Smooth muscle cell (in vitro differentiated cells): ENCODE measurements around the gene ASF1B. TPM values are rescaled to one million over a fixed set of nuclear protein-coding genes. Genes with fewer than 3 reads are reported as not detected.
"Not testable (repeated sequence)": the region's sequence is repeated elsewhere in the genome, so short reads cannot be mapped to it uniquely, and the experiment has no call there.

ENCODE experiments used
- DNase-seq: peaks from one replicate; lab custom pipeline; 2025; ENCODE audit not compliant: unreplicated experiment; lab: John Stamatoyannopoulos, UW
- H2AFZ ChIP-seq: fragments of 200-600 bp; sonication (generic); 2 replicates; pipeline ENCODE4 v1.6.0; 2016; ENCODE audit warnings: antibody characterized with exemption, low read depth, mild to moderate bottlenecking
- H3F3A ChIP-seq: fragments of 200-600 bp; sonication (generic); 2 replicates; pipeline ENCODE4 v1.6.0; 2017; ENCODE audit warnings: antibody characterized with exemption, low read depth
- H3K27ac ChIP-seq: fragments of 200-600 bp; sonication (generic); 2 replicates; pipeline ENCODE4 v1.5.1; 2016; ENCODE audit warnings: low read depth, mild to moderate bottlenecking
- H3K27me3 ChIP-seq: fragments of 200-600 bp; sonication (generic); 2 replicates; pipeline ENCODE4 v1.6.1; 2016; ENCODE audit warnings: low read depth, mild to moderate bottlenecking
- H3K36me3 ChIP-seq: fragments of 200-600 bp; sonication (generic); 2 replicates; pipeline ENCODE4 v1.5.1; 2016; ENCODE audit warnings: low read depth
- H3K4me1 ChIP-seq: fragments of 200-600 bp; sonication (generic); 2 replicates; pipeline ENCODE4 v1.5.1; 2016; ENCODE audit warnings: low read depth
- H3K4me2 ChIP-seq: fragments of 200-600 bp; sonication (generic); 2 replicates; pipeline ENCODE4 v1.6.0; 2016; ENCODE audit warnings: mild to moderate bottlenecking
- H3K4me3 ChIP-seq: fragments of 200-600 bp; sonication (generic); 2 replicates; pipeline ENCODE4 v1.5.1; 2016; ENCODE audit warnings: mild to moderate bottlenecking
- H3K79me2 ChIP-seq: fragments of 200-600 bp; sonication (generic); 2 replicates; pipeline ENCODE4 v1.6.0; 2016; ENCODE audit warnings: low read depth, mild to moderate bottlenecking
- H3K9ac ChIP-seq: fragments of 200-600 bp; sonication (generic); 2 replicates; pipeline ENCODE4 v1.6.0; 2016; ENCODE audit warnings: low read depth
- H3K9me3 ChIP-seq: fragments of 200-600 bp; sonication (generic); replicated peaks from 2 replicates; pipeline ENCODE4 v1.5.1; 2016; ENCODE audit warnings: low read depth
- H4K20me1 ChIP-seq: fragments of 200-600 bp; sonication (generic); 2 replicates; pipeline ENCODE4 v1.6.0; 2016; ENCODE audit warnings: low read depth
- CTCF ChIP-seq: fragments of 200-600 bp; sonication (generic); IDR thresholded peaks from 2 replicates; pipeline ENCODE4 v1.5.1; 2017; ENCODE audit warnings: borderline replicate concordance, mild to moderate bottlenecking, antibody characterized with exemption; ENCODE audit not compliant: insufficient read depth, poor library complexity, severe bottlenecking
- WGBS: methylation state at CpG from one replicate; pipeline ENCODE4 v1.1.7; 2016; ENCODE audit warnings: low lambda C conversion rate; 5-methylcytosine and 5-hydroxymethylcytosine counted together
- polyA plus RNA-seq: library from polyadenylated mRNA; unstranded; fragments of >200 nt; fragmentation: Nextera tagmentation; extraction: Ambion mirVana; gene quantifications from 2 replicates; pipeline ENCODE4 v1.2.1, GENCODE V29; 2016
- total RNA-seq: library from RNA; depleted of rRNA; stranded (reverse); fragments of >200 nt; gene quantifications from 2 replicates; pipeline ENCODE4 v1.2.3, GENCODE V29; 2014

ASF1B gene
- total and polyA plus RNA-seq, 2 experiments from 2014 or later, result 11.3 to 13.4 TPM

DNA sequence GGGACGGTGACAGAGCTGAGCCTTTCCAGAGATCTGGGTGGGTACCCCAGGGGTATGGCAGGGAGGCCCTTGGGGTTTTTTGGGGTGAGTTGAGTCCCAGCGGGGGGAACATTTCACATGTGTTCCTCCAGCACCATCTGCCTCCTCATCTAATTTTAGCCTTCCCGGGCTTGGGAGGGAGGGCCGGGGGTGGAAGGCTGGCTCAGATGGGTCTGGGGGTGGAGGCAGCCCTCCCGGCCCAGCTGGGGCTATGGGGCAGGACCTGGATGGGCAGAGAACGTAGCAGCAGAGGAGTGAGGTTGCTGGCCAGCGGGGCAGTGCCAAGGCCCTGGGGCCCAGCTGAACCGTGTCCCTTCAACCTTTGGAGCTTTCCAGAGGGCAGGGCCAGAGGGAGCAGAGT, 46.1 kb upstream of the ASF1B start:
- Histone ChIP-seq H3K27ac (no peak overlapping the region), H4K20me1 (peaks cover 50% of the 10 kb centered on the region), H3K9me3 (no peaks in the 10 kb centered on the region), H3K27me3 (no peaks in the 10 kb centered on the region), H3K4me2 (no peak overlapping the region), H3K79me2 (no peaks in the 10 kb centered on the region), H2AFZ (no peak overlapping the region), H3F3A (no peaks in the 10 kb centered on the region), H3K4me1 (no peaks in the 10 kb centered on the region), H3K9ac (no peak overlapping the region), H3K4me3 (no peak overlapping the region), H3K36me3 (no peaks in the 10 kb centered on the region)
- no peak for DNase-seq
- WGBS, result 95% methylated on average over 8 of the region's 8 CpGs
- no peak for TF ChIP-seq CTCF

DNA sequence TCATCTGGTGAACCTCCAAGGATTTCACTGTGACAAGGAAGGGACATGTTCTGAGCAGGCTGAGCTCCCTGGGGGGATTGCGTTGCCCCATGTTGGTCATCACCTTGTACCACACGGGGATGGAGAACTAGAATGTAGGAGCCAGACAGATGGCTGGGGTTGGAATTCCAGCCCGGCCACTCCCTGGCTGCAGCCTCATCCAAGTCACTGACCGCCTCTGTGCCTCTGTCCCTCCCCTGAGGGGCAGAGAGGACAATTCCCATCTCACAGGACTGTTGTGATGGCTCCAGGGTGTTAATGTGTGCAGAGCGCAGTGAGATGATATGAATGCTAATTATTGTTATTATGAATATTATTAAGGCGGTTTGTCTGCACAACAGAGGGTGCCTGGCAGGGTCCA, 45.5 kb upstream of the ASF1B start:
- 93% methylated on average over 6 of the region's 6 CpGs for WGBS
- Histone ChIP-seq H3K4me3 (no peak overlapping the region), H4K20me1 (peaks cover 46% of the 10 kb centered on the region), H3K4me1 (no peaks in the 10 kb centered on the region), H3K79me2 (no peaks in the 10 kb centered on the region), H3F3A (no peaks in the 10 kb centered on the region), H3K27ac (no peak overlapping the region), H3K9me3 (no peaks in the 10 kb centered on the region), H3K9ac (no peak overlapping the region), H3K36me3 (no peaks in the 10 kb centered on the region), H2AFZ (no peak overlapping the region), H3K27me3 (no peaks in the 10 kb centered on the region), H3K4me2 (no peak overlapping the region)
- no peak for DNase-seq
- no peak for TF ChIP-seq CTCF

GRCh38 chr19:14181199-14181598, 44.8 kb upstream of the ASF1B start:
- H3K36me3 ChIP-seq, H3K27me3 ChIP-seq, H3K9ac ChIP-seq, H2AFZ ChIP-seq, H3K4me3 ChIP-seq, H3K79me2 ChIP-seq, H3K27ac ChIP-seq, H3K4me1 ChIP-seq, DNase-seq, H3F3A ChIP-seq, H3K9me3 ChIP-seq, H3K4me2 ChIP-seq: not testable (repeated sequence)
- 97% methylated on average over 12 of the region's 12 CpGs for WGBS
- H4K20me1 ChIP-seq, result peaks cover 40% of the 10 kb centered on the region

DNA sequence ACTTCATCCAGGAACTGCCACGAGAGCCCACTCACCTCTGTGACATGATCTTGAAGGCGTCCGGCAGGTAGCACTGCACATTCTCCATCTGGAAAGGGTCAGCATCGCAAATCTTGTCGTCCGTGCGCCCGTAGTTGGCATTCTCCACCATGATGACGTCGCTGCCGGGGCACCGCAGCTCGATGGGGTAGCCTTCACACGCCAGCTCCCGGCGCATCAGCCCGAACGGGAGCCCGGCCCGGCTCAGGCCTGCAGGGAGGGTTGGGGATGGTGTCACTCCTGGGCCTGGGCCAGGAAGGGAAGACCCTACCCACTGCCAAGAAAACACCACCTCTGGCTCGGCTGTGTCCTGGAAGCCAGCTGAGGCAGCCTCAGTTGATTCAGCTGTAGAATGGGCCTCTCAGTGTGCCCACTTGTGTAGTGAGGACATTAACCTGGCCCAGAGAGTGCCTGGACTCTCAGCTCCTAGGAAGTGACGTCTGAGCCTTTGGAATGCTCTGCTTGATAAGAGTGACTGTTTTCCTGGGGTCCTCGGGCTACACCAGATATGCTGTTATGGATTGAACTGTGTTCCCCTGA, 41.2 kb upstream of the ASF1B start:
- Histone ChIP-seq H3K9ac (no peak overlapping the region), H3K4me3 (no peak overlapping the region), H4K20me1 (peaks cover 10% of the 10 kb centered on the region), H3K9me3 (no peaks in the 10 kb centered on the region), H3K27ac (no peak overlapping the region), H3K36me3 (no peaks in the 10 kb centered on the region), H3K79me2 (no peaks in the 10 kb centered on the region), H3F3A (no peaks in the 10 kb centered on the region), H3K4me2 (no peak overlapping the region), H2AFZ (no peak overlapping the region), H3K4me1 (no peaks in the 10 kb centered on the region), H3K27me3 (no peaks in the 10 kb centered on the region)
- 97% methylated on average over 23 of the region's 23 CpGs for WGBS
- no peak for DNase-seq
- no peak for TF ChIP-seq CTCF
